Right forelimb (tissue), 1 donor: ENCODE results near the gene DDC.
"Not testable (repeated sequence)": the region's sequence is repeated elsewhere in the genome, so short reads cannot be mapped to it uniquely, and the experiment has no call there.

Source experiments
- DNase-seq: peaks from one replicate; pipeline ENCODE4 v3.0.0-alpha.2; 2018

Gene DDC

GRCh38 chr7:50587737-50588136 is 22.5 kb upstream of the DDC start:
- no peak for DNase-seq

DNA sequence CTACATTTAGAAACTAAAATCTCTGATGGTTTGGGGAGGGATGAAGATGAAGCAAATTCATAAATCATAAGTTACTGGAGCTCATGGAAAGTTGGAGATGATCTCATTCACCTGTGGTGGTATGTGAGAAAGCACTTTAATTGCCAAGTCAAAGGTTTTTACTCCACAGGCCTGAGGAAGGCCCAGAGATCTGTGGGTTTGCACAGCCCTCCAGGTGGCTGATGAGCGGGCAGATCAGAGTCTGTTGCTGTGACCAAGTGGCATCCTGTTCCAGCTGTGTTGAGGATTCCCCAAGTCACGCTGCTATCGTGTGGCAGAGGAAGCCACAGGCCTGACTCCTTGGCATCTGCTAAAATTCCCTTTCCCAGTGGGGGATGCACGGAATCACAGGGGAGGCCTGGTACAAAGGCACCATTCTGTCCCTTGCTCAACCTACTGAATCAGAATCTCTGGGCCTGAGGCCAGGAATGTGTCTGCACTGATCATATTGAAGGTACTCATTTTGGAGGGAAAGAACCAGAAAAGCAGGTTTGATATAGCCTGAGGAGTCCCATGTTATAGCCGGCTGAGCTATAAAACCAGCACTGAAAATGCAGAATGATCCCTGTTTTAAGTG is 19.7 kb upstream of the DDC start:
- DNase-seq = no peak

DNA sequence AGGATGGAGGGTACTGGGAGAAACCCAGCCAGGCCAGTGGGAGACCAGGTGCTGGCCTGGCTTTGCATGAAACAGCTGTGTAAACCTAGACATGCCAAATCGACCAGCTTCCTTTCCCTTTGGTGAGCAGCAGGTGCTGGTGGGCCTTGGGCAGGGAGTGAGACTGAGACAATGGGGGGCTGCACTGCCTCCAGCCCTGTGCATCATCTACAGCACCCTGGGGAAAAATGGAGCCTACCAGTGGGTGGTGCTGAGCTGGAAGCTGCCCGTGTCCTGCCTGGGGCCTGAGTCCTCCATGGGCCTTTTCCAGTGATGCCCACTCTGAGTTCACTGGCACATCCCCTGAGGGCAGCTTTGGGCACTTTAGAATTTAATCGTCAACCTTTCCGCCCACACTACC is 19.2 kb upstream of the DDC start:
- DNase-seq = no peak

DNA sequence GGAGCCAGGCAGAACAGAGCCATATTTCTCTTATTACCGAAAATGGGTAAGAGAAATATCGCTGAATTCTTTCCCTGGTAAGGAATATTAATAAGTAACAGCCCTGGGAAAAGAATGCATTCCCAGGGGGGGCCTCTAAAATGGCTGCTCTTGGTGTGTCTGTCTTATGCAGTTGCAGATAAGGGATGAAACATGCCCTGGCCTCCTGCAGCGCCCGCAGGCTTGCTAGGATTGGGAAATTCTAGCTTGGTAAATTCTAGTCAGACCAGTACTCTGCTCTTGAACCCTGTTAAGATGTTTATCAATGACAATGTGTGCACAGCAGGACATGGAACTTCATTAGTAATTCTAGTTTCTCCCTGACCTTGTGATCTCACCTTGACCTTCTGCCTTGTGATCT is 18.1 kb upstream of the DDC start:
- not testable (repeated sequence) for DNase-seq

- not testable (repeated sequence) for DNase-seq
Measured at GRCh38 chr7:50582271-50582670, 17.1 kb upstream of the DDC start.

- not testable (repeated sequence) for DNase-seq
Measured at GRCh38 chr7:50580666-50581065, 15.5 kb upstream of the DDC start.

DNA sequence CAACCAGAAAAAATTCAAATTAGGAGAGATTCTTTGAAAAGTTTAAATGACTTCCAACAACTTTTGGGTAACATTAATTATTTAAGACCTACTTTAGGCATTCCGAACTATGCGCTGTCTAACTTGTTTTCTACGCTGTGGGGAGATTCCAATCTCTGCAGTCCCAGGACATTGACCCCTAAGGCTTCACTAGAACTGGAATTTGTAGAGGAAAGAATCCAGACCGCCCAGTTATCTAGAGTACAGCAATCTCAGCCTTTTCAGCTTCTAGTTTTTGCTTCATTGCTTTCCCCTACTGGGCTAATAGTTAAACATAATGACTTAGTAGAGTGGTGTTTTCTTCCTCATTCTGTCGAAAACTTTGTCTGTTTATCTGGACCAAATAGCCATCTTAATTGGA is 14.9 kb upstream of the DDC start:
- DNase-seq = no peak

- not testable (repeated sequence) for DNase-seq
Measured at GRCh38 chr7:50578105-50578504, 12.9 kb upstream of the DDC start.

DNA sequence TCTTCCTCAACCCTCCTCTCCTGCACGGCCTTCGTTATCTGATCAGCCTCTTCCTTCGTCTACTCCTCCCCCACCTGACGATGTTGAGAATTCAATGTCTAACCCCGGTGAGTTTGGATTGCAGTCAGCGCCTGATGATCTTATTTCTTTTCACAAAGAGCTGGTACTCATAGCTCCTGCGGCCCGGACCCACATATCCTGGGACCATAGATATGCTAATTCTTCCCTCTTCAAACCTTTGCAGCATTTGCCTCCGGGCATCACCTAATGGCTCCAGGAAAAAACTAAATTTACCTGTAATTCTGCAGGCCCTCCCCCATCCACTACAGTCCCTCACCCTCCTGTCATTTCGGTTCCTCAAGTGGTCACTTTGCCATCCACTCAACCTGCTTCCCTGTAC is 12.4 kb upstream of the DDC start:
- DNase-seq = no peak

DNA sequence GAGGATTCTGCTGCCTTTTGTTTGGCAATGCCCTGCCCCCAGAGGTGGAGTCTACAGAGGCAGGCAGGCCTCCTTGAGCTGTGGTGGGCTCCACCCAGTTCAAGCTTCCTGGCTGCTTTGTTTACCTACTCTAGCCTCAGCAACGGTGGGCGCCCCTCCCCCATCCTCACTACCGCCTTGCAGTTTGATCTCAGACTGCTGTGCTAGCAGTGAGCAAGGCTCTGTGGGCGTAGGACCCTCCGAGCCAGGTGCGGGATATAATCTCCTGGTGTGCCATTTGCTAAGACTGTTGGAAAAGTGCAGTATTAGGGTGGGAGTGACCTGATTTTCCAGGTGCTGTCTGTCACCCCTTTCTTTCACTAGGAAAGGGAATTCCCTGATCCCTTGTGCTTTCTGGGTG is 11.2 kb upstream of the DDC start:
- DNase-seq = not testable (repeated sequence)

GRCh38 chr7:50567715-50568261 is 2.6 kb upstream of the DDC start:
- no peak for DNase-seq

DNA sequence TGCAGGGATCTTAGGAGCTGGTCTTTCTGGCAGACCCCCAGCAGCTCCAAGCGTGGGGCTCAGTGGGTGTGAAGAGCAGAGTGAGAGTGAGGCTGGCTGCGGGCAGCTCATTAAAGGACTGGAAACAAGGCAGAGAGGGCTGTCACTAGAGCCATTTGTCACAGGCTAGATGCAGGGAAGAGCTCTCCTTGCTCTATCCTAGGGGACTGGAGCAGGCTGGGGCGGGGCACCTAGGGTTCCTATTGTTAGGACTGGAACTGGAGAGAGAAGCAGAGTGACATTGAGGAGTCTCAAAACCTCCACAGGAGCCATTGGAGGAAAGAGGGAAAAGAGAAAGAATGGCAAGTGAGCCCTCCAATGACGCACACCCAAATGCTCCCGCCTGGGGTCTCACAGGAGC is 772 bp upstream of the DDC start:
- DNase-seq = no peak

- DNase-seq = no peak
Measured at GRCh38 chr7:50565559-50565916, 333 bp upstream of the DDC start.

DNA sequence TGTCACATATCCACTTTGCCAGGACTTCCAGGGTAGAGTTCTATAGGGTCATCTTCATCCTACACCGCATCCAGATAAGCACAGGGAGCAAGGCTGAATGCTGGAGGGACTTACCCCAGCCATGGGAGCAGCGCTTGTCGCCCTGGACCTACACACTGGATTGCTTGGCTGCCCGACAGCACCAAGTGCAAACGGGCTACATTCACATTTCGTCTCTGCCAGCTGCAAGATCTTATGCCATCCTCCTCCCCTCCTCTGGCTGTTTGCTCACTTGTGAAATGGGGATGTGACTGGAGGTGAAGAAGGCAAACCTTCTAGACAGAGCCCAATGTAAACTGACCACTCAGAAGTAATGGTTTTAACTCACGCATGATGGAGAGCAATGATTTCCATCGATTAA is 1.0 kb downstream of the DDC start:
- no peak for DNase-seq

GRCh38 chr7:50562136-50562535 is 3.1 kb downstream of the DDC start:
- no peak for DNase-seq

- no peak for DNase-seq
Measured at GRCh38 chr7:50560865-50561351, 4.3 kb downstream of the DDC start.

- DNase-seq = no peak
Measured at GRCh38 chr7:50559881-50560280, 5.3 kb downstream of the DDC start.

DNA sequence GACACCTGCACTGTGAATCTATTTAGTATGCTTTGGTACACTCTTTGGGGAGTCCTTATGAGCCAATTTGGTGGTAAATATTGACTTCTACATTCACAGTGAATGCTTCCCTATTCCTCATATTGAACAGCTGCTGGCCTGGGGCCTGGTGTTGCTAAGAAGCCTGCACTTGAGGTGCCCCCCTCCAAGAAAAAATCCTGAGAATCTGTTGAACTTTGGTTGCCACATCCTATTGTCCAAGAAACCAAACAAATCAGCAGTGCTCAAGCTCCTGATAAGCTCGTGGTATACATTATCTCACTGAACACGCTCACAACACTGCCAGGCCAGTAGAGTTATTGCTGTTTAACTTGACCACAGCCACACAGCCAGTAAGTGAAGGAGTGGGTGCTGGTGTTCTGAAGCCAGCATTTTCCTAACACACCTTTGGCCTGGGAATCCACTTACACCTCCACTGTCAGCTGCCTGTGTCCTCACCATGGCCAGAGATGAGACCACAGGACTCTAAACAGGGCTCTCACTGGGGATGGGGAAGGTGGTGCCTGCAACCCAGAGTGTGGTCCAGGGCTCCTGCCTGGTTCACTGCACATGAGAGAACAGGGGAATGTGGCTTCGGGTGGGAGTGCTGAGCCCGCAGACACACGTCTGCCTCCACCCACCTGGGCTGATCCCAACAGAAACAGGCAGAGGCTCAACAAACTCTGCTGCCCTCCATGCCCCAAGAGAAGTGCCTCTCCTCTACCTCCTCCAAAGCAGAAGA is 6.7 kb downstream of the DDC start:
- no peak for DNase-seq

- no peak for DNase-seq
Measured at GRCh38 chr7:50557099-50557498, 8.1 kb downstream of the DDC start.

DNA sequence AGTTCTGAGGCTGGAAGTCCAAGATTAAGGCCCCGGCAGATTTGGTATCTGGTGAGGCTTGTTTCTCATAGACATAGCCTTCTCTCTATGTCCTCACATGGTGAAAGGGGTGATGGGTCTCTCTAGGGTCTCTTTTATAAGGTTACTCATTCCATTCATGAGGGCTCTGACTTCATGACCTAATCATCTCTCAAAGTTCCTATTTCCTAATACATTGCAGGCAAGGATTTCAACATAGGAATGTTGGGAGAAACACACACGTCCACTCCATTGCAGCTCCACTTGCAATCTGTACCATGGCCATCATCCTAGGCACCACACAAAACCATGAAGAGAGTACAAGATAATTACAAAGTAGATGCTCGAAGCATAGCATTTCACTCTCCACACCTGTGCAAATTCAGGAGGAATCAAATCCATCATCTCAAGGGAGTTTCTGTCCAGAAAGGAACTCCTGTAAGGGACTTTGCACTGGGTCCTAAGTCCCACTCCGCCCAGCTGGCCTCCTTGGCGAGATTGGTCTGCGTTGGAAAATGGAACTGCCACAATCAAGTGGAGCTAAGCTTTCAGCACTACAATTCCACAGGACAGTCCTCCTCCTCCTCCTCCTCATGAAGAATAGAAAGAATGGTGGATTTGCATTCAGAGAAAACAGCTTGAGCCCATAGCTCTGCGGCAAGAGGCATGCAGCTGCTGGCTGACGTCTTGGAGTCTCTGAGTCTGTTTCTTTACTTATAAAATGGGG is 8.8 kb downstream of the DDC start:
- DNase-seq = no peak

GRCh38 chr7:50555594-50556140 is 9.5 kb downstream of the DDC start:
- DNase-seq = no peak

GRCh38 chr7:50554431-50555322 is 10.5 kb downstream of the DDC start:
- no peak for DNase-seq
